ENCODE results near the gene IQCC. TPM values are rescaled to one million over a fixed set of nuclear protein-coding genes. Genes with fewer than 3 reads are reported as not detected.

Gene IQCC
- polyA plus RNA-seq, 1 of the 3 experiments (the other 2 are of a cell fraction) = 2.4 TPM

DNA sequence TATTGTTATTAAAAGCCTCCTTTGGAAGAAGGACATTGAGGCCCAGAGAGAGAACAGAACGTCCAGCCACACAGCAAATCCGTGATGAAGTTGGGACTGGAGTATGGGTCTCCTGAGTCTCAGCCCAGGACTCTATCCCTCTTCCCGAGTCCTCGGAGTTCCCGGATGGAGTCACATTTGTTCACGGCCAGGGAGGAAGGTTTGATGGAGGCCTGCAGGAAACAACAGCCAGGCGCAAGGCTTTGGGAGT is 26.4 kb upstream of the IQCC start:
- no peaks in the 10 kb centered on the region for H3K9me2 ChIP-seq
- no peaks in the 10 kb centered on the region for H3K9me3 ChIP-seq
- peaks cover 39% of the 10 kb centered on the region for H3K79me2 ChIP-seq (ENCODE audit: insufficient read depth)
- DNase-seq = no peak
- peak overlapping the region; percentile 77; the same call in 1 of the 2 replicates for H2AFZ ChIP-seq (ENCODE audit: low read depth)
- POLR2A ChIA-PET = interaction anchor here (1.0 to 3.4 kb wide), 8 partner anchors 17 to 157 kb away, joined by 3 to 19 read pairs (median 9); partner anchors contain the start of genes CCDC28B, IQCC, KPNA6 and MARCKSL1
- peak overlapping the region; percentile 90 to 96; a peak in 3 of 4 replicates for H3K27ac ChIP-seq (ENCODE audit: low read depth in 2 of 2, low read length in 1 of 2)
- WGBS (ENCODE audit: low lambda C conversion rate) = 40% methylated on average over 7 of the region's 7 CpGs
- H4K20me1 ChIP-seq (ENCODE audit: insufficient read depth) = peaks cover 10% of the 10 kb centered on the region; the same call in 1 of the 2 replicates
- H3K27me3 ChIP-seq (ENCODE audit: insufficient read depth) = no peaks in the 10 kb centered on the region
- CTCF ChIA-PET = interaction anchor here (1.1 to 1.7 kb wide), 3 partner anchors 18 to 71 kb away, joined by 3 read pairs; partner anchors contain the start of gene KPNA6
- peak overlapping the region; percentile 98 for H3K9ac ChIP-seq
- peaks cover 35% of the 10 kb centered on the region for H3F3A ChIP-seq (replicated peaks; ENCODE audit: insufficient read depth)
- TF ChIP-seq, protein P1, sequence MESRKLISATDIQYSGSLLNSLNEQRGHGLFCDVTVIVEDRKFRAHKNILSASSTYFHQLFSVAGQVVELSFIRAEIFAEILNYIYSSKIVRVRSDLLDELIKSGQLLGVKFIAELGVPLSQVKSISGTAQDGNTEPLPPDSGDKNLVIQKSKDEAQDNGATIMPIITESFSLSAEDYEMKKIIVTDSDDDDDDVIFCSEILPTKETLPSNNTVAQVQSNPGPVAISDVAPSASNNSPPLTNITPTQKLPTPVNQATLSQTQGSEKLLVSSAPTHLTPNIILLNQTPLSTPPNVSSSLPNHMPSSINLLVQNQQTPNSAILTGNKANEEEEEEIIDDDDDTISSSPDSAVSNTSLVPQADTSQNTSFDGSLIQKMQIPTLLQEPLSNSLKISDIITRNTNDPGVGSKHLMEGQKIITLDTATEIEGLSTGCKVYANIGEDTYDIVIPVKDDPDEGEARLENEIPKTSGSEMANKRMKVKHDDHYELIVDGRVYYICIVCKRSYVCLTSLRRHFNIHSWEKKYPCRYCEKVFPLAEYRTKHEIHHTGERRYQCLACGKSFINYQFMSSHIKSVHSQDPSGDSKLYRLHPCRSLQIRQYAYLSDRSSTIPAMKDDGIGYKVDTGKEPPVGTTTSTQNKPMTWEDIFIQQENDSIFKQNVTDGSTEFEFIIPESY (IDR thresholded peaks at IDR 0.05; ENCODE audit: borderline replicate concordance, low read depth) = no peak
- TF ChIP-seq CHD2 (IDR thresholded peaks at IDR 0.05; ENCODE audit: low read length, partially characterized antibody) = no peak
- no peak for TF ChIP-seq GATA2 (CRISPR knock-in tag; IDR thresholded peaks at IDR 0.05)
- TF ChIP-seq, protein P2, sequence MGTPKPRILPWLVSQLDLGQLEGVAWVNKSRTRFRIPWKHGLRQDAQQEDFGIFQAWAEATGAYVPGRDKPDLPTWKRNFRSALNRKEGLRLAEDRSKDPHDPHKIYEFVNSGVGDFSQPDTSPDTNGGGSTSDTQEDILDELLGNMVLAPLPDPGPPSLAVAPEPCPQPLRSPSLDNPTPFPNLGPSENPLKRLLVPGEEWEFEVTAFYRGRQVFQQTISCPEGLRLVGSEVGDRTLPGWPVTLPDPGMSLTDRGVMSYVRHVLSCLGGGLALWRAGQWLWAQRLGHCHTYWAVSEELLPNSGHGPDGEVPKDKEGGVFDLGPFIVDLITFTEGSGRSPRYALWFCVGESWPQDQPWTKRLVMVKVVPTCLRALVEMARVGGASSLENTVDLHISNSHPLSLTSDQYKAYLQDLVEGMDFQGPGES (IDR thresholded peaks at IDR 0.05; ENCODE audit: low read depth, low read length) = no peak
- TF ChIP-seq, protein P3, sequence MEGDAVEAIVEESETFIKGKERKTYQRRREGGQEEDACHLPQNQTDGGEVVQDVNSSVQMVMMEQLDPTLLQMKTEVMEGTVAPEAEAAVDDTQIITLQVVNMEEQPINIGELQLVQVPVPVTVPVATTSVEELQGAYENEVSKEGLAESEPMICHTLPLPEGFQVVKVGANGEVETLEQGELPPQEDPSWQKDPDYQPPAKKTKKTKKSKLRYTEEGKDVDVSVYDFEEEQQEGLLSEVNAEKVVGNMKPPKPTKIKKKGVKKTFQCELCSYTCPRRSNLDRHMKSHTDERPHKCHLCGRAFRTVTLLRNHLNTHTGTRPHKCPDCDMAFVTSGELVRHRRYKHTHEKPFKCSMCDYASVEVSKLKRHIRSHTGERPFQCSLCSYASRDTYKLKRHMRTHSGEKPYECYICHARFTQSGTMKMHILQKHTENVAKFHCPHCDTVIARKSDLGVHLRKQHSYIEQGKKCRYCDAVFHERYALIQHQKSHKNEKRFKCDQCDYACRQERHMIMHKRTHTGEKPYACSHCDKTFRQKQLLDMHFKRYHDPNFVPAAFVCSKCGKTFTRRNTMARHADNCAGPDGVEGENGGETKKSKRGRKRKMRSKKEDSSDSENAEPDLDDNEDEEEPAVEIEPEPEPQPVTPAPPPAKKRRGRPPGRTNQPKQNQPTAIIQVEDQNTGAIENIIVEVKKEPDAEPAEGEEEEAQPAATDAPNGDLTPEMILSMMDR (IDR thresholded peaks at IDR 0.05) = no peak
- no peak for TF ChIP-seq RXRA (IDR thresholded peaks at IDR 0.05; ENCODE audit: borderline replicate concordance, low read depth)
- no peak for TF ChIP-seq JUND (IDR thresholded peaks at IDR 0.05)
- no peak for TF ChIP-seq MEF2A (IDR thresholded peaks at IDR 0.05; ENCODE audit: borderline replicate concordance, low read depth)
- no peak for TF ChIP-seq MXI1 (IDR thresholded peaks at IDR 0.05; ENCODE audit: low read depth, low read length)
- TF ChIP-seq SMC3 (IDR thresholded peaks at IDR 0.05; ENCODE audit: low read depth, low read length) = no peak
- no peak for TF ChIP-seq NFIC (IDR thresholded peaks at IDR 0.05; ENCODE audit: borderline replicate concordance)
- TF ChIP-seq, protein P4, sequence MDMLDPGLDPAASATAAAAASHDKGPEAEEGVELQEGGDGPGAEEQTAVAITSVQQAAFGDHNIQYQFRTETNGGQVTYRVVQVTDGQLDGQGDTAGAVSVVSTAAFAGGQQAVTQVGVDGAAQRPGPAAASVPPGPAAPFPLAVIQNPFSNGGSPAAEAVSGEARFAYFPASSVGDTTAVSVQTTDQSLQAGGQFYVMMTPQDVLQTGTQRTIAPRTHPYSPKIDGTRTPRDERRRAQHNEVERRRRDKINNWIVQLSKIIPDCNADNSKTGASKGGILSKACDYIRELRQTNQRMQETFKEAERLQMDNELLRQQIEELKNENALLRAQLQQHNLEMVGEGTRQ (IDR thresholded peaks at IDR 0.05; ENCODE audit: borderline replicate concordance, low read depth, low read length) = no peak
- TF ChIP-seq, protein P5, sequence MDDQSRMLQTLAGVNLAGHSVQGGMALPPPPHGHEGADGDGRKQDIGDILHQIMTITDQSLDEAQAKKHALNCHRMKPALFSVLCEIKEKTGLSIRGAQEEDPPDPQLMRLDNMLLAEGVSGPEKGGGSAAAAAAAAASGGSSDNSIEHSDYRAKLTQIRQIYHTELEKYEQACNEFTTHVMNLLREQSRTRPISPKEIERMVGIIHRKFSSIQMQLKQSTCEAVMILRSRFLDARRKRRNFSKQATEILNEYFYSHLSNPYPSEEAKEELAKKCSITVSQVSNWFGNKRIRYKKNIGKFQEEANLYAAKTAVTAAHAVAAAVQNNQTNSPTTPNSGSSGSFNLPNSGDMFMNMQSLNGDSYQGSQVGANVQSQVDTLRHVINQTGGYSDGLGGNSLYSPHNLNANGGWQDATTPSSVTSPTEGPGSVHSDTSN (IDR thresholded peaks at IDR 0.05) = no peak
- no peak for TF ChIP-seq GABPA (IDR thresholded peaks at IDR 0.05; ENCODE audit: low read depth)
- TF ChIP-seq TCF12 (IDR thresholded peaks at IDR 0.05) = no peak
- TF ChIP-seq NRF1 (IDR thresholded peaks at IDR 0.05; ENCODE audit: low read depth, low read length) = no peak
- no peak for TF ChIP-seq RFX5 (IDR thresholded peaks at IDR 0.05; ENCODE audit: low read length)
- TF ChIP-seq POLR2AphosphoS5 (IDR thresholded peaks at IDR 0.05; ENCODE audit: low read depth, low read length) = no peak
- no peak for TF ChIP-seq SIN3A (IDR thresholded peaks at IDR 0.05; ENCODE audit: borderline replicate concordance, low read depth, low read length)
- TF ChIP-seq FOSL2 (IDR thresholded peaks at IDR 0.05; ENCODE audit: borderline replicate concordance, low read depth) = no peak
- peaks cover 22 to 33% of the 10 kb centered on the region in 2 experiments for H3K36me3 ChIP-seq (replicated peaks in 1 of 2; ENCODE audit: control insufficient read depth in 1 of 2, insufficient read depth in 2 of 2, low read length in 1 of 2)
- H3K4me2 ChIP-seq = peak overlapping the region; percentile 97
- peak overlapping the region; percentile 65 to 82; a peak in 3 of 4 replicates for H3K4me3 ChIP-seq (ENCODE audit: low read depth in 2 of 2, low read length in 1 of 2)
- peaks cover 18 to 20% of the 10 kb centered on the region in 2 experiments; a peak in 3 of 4 replicates for H3K4me1 ChIP-seq (ENCODE audit: control insufficient read depth in 1 of 2, insufficient read depth in 2 of 2, low read depth in 1 of 2, low read length in 1 of 2)
